ENCODE measurements around the gene MTRF1L.

Gene MTRF1L

GRCh38 chr6:153044295-153044694, 41.8 kb upstream of the MTRF1L start:
- no peaks in the 10 kb centered on the region for H3K36me3 ChIP-seq
- intact Hi-C loops (cut with DNase I; ENCODE audit: low total_unique reads): no loop called here

GRCh38 chr6:153043719-153044118, 41.2 kb upstream of the MTRF1L start:
- Histone ChIP-seq H3K27me3 (no peaks in the 10 kb centered on the region), H3K36me3 (no peaks in the 10 kb centered on the region), H3K4me3 (no peak overlapping the region), H3K9me3 (no peaks in the 10 kb centered on the region), H3K27ac (no peak overlapping the region), H3K4me1 (peaks cover 0 to 10% (median 0%) of the 10 kb centered on the region in 4 donors)
- no peak for DNase-seq
- no peak for TF ChIP-seq CTCF (IDR thresholded peaks at IDR 0.05)
- intact Hi-C loops (cut with DNase I; ENCODE audit: low total_unique reads): no loop called here

More at GRCh38 chr6:153044295-153044694, 41.8 kb upstream of the MTRF1L start:
- H3K27me3 ChIP-seq: no peaks in the 10 kb centered on the region
- DNase-seq: no peak
- no peak overlapping the region for H3K4me3 ChIP-seq
- TF ChIP-seq CTCF (IDR thresholded peaks at IDR 0.05): no peak
- H3K9me3 ChIP-seq: no peaks in the 10 kb centered on the region
- no peak overlapping the region for H3K27ac ChIP-seq
- peaks cover 0 to 4% (median 0%) of the 10 kb centered on the region in 4 donors for H3K4me1 ChIP-seq

GRCh38 chr6:153038378-153039057, 36.0 kb upstream of the MTRF1L start:
- Histone ChIP-seq H3K36me3 (no peaks in the 10 kb centered on the region), H3K4me1 (peaks cover 0 to 19% (median 0%) of the 10 kb centered on the region in 4 donors), H3K4me3 (no peak overlapping the region), H3K27ac (peak overlapping the region; percentile 47 to 56), H3K9me3 (no peaks in the 10 kb centered on the region), H3K27me3 (no peaks in the 10 kb centered on the region)
- intact Hi-C loops (cut with DNase I; ENCODE audit: low total_unique reads): no loop called here
- no peak for DNase-seq
- TF ChIP-seq CTCF (IDR thresholded peaks at IDR 0.05): no peak

GRCh38 chr6:153034139-153034538, 31.6 kb upstream of the MTRF1L start:
- Histone ChIP-seq H3K27ac (no peak overlapping the region), H3K36me3 (no peaks in the 10 kb centered on the region), H3K4me3 (no peak overlapping the region), H3K9me3 (no peaks in the 10 kb centered on the region), H3K4me1 (peaks cover 0 to 14% (median 0%) of the 10 kb centered on the region in 4 donors), H3K27me3 (no peaks in the 10 kb centered on the region)
- no peak for DNase-seq
- intact Hi-C loops (cut with DNase I; ENCODE audit: low total_unique reads): no loop called here
- no peak for TF ChIP-seq CTCF (IDR thresholded peaks at IDR 0.05)

- no peak overlapping the region for H3K4me3 ChIP-seq
- H3K4me1 ChIP-seq: no peaks in the 10 kb centered on the region
- DNase-seq: no peak
- intact Hi-C loops (cut with DNase I; ENCODE audit: low total_unique reads): no loop called here
- TF ChIP-seq CTCF (IDR thresholded peaks at IDR 0.05): peak; percentile 46 to 51
- no peaks in the 10 kb centered on the region for H3K9me3 ChIP-seq
- no peaks in the 10 kb centered on the region for H3K36me3 ChIP-seq
- no peak overlapping the region for H3K27ac ChIP-seq
- no peaks in the 10 kb centered on the region for H3K27me3 ChIP-seq
These were observed 29.9 kb upstream of the MTRF1L start for GRCh38 chr6:153032255-153032882.
